Fibroblast of lung (primary cell): ENCODE data around the gene EPAS1.

Experiments
- EZH2 ChIP-seq: IDR thresholded peaks from 2 replicates; pipeline ENCODE4 v1.5.1; 2012; ENCODE audit warnings: low read length, control low read depth, mild to moderate bottlenecking; ENCODE audit errors: missing control alignments
- TF ChIP-seq, protein P1 (sequence below), 2 donors: IDR thresholded peaks in 1 of 2; conservative IDR thresholded peaks in 1 of 2; 1 replicate in 1 of 2; 2 replicates in 1 of 2; pipeline ENCODE4 v1.5.1; 2011 to 2012; ENCODE audit warnings: low read length in 2 of 2, control low read depth in 1 of 2, inconsistent platforms in 1 of 2, low read depth in 1 of 2, mild to moderate bottlenecking in 1 of 2

DNA sequence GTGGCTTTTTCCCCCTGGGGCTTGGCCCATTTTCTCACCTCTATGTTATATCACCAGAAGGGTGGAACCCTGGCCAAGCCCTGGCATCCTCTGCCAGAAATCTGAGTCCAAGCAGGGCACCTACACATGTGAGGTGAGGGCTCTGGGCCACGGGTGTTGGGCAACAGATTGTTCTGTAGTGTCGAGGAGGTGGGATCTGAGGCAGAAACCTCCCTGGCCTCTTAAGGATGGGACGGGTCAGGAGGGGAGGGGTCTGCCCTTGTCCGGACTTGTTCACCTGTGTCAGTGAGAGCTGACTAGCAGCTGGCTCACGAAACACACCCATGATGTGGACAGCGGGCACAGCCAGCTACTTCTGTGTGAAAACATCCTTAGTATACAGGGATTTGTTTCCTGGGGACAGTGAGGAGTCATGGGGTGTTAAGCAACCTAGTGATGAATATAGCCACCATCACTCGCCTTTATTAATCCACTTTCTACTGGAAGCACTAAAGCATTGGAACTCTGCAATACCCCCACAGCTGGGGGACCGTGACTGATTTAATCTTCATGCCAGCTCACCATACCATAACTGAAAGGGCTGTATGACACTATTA is 35.6 kb downstream of the EPAS1 start:
- TF ChIP-seq, protein P1, sequence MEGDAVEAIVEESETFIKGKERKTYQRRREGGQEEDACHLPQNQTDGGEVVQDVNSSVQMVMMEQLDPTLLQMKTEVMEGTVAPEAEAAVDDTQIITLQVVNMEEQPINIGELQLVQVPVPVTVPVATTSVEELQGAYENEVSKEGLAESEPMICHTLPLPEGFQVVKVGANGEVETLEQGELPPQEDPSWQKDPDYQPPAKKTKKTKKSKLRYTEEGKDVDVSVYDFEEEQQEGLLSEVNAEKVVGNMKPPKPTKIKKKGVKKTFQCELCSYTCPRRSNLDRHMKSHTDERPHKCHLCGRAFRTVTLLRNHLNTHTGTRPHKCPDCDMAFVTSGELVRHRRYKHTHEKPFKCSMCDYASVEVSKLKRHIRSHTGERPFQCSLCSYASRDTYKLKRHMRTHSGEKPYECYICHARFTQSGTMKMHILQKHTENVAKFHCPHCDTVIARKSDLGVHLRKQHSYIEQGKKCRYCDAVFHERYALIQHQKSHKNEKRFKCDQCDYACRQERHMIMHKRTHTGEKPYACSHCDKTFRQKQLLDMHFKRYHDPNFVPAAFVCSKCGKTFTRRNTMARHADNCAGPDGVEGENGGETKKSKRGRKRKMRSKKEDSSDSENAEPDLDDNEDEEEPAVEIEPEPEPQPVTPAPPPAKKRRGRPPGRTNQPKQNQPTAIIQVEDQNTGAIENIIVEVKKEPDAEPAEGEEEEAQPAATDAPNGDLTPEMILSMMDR (conservative IDR thresholded peaks at IDR 0.05 in 1 of 2, IDR thresholded peaks at IDR 0.05 in 1 of 2; ENCODE audit: low read depth in 1 of 2, low read length in 2 of 2) = no peak
- TF ChIP-seq EZH2 = no peak
